IMR-90 (cell line): ENCODE data around the gene GPR82. TPM values are rescaled to one million over a fixed set of nuclear protein-coding genes. Genes with fewer than 3 reads are reported as not detected.

Source experiments
- ATAC-seq: fragments of 200-7000 bp; cut with Tn5 transposase; 2 replicates; pipeline ENCODE4 v1.9.1; 2020; ENCODE audit warnings: low read depth, mild to moderate bottlenecking, moderate library complexity
- BruUV-seq: library from RNA; stranded (reverse); fragments of 400-500 nt; replicated peaks from 2 replicates; lab custom pipeline; 2021; lab: Mats Ljungman, UMichigan
- CTCF ChIA-PET: fragments of 300-600 bp; formaldehyde crosslinking; extraction: SDS; loops from one replicate; lab custom pipeline; 2021; ENCODE audit warnings: antibody characterized with exemption; lab: Yijun Ruan, JAX
- POLR2A ChIA-PET: fragments of 300-600 bp; sonication (Branson Sonifier 250); formaldehyde crosslinking; loops from one replicate; lab custom pipeline; 2022; ENCODE audit warnings: antibody characterized with exemption; ENCODE audit not compliant: unreplicated experiment; lab: Charles Lee
- DNase-seq: peaks from one replicate; pipeline ENCODE4 v3.0.0; 2013
- H2AFZ ChIP-seq: replicated peaks from 2 replicates; pipeline ENCODE3; 2013; ENCODE audit warnings: low read length, mild to moderate bottlenecking; ENCODE audit not compliant: poor library complexity
- H2AK5ac ChIP-seq: 2 replicates; pipeline ENCODE4 v1.6.1; 2013; ENCODE audit warnings: low read depth, low read length, inconsistent platforms
- H2AK9ac ChIP-seq: replicated peaks from 2 replicates; pipeline ENCODE3; 2013; ENCODE audit warnings: mild to moderate bottlenecking, low read depth, low read length, moderate library complexity; ENCODE audit not compliant: poor library complexity
- H2BK120ac ChIP-seq: 2 replicates; pipeline ENCODE4 v1.6.1; 2013; ENCODE audit warnings: low read depth, low read length, inconsistent platforms
- H2BK15ac ChIP-seq: 3 replicates; pipeline ENCODE4 v1.6.1; 2013; ENCODE audit warnings: low read depth, low read length, inconsistent platforms
- H2BK20ac ChIP-seq: 2 replicates; pipeline ENCODE4 v1.6.1; 2013; ENCODE audit warnings: low read depth, mild to moderate bottlenecking, inconsistent platforms, low read length, moderate library complexity
- H2BK5ac ChIP-seq: 2 replicates; pipeline ENCODE4 v1.6.1; 2013; ENCODE audit warnings: mild to moderate bottlenecking, low read depth, low read length, inconsistent platforms; ENCODE audit not compliant: poor library complexity, severe bottlenecking
- H3K14ac ChIP-seq: replicated peaks from 2 replicates; pipeline ENCODE4 v1.6.1; 2013; ENCODE audit warnings: low read depth, low read length, inconsistent platforms
- H3K18ac ChIP-seq: 2 replicates; pipeline ENCODE4 v1.6.1; 2013; ENCODE audit warnings: low read depth, low read length, control low read depth
- H3K23ac ChIP-seq: 2 replicates; pipeline ENCODE4 v1.6.1; 2013; ENCODE audit warnings: low read depth, low read length, inconsistent platforms
- H3K27ac ChIP-seq: 2 replicates; pipeline ENCODE4 v1.5.1; 2013; ENCODE audit warnings: mild to moderate bottlenecking, control low read depth, low read length; ENCODE audit not compliant: insufficient read depth
- H3K27me3 ChIP-seq: 2 replicates; pipeline ENCODE4 v1.6.1; 2013; ENCODE audit warnings: low read length; ENCODE audit not compliant: control insufficient read depth, insufficient read depth
- H3K36me3 ChIP-seq: 2 replicates; pipeline ENCODE4 v1.6.1; 2013; ENCODE audit warnings: low read length, mixed read lengths; ENCODE audit not compliant: control insufficient read depth, insufficient read depth
- H3K4ac ChIP-seq: 2 replicates; pipeline ENCODE4 v1.6.1; 2013; ENCODE audit warnings: low read depth, low read length, inconsistent platforms
- H3K4me1 ChIP-seq: 2 replicates; pipeline ENCODE4 v1.6.1; 2013; ENCODE audit warnings: low read length, mixed read lengths; ENCODE audit not compliant: control insufficient read depth, insufficient read depth
- H3K4me2 ChIP-seq: 2 replicates; pipeline ENCODE4 v1.6.1; 2013; ENCODE audit warnings: low read depth, mild to moderate bottlenecking, control low read depth, low read length, moderate library complexity
- H3K4me3 ChIP-seq: 2 replicates; pipeline ENCODE4 v1.5.1; 2013; ENCODE audit warnings: low read depth, mild to moderate bottlenecking, control low read depth, low read length, moderate library complexity; ENCODE audit not compliant: insufficient read depth
- H3K56ac ChIP-seq: 2 replicates; pipeline ENCODE4 v1.6.1; 2013; ENCODE audit warnings: low read length, inconsistent platforms; ENCODE audit not compliant: insufficient read depth; ENCODE audit errors: extremely low read depth
- H3K79me1 ChIP-seq, 2 experiments: 2 replicates each; pipeline ENCODE4 v1.6.1; 2013; ENCODE audit warnings: low read length in 2 of 2, inconsistent platforms in 1 of 2, low read depth in 1 of 2
- H3K9ac ChIP-seq: 2 replicates; pipeline ENCODE4 v1.6.1; 2013; ENCODE audit warnings: low read depth, low read length, control low read depth
- H3K9me1 ChIP-seq: 2 replicates; pipeline ENCODE4 v1.6.1; 2013; ENCODE audit warnings: low read length, inconsistent platforms; ENCODE audit not compliant: insufficient read depth
- H3K9me3 ChIP-seq: 2 replicates; pipeline ENCODE4 v1.6.1; 2013; ENCODE audit warnings: low read length; ENCODE audit not compliant: control insufficient read depth, insufficient read depth
- H4K20me1 ChIP-seq: 2 replicates; pipeline ENCODE4 v1.6.1; 2013; ENCODE audit warnings: low read length, inconsistent platforms; ENCODE audit not compliant: insufficient read depth
- H4K5ac ChIP-seq: 2 replicates; pipeline ENCODE4 v1.6.1; 2013; ENCODE audit warnings: mild to moderate bottlenecking, low read depth, low read length, control low read depth
- H4K8ac ChIP-seq, 2 experiments: 2 replicates each; pipeline ENCODE4 v1.6.1; 2013; ENCODE audit warnings: low read depth in 2 of 2, low read length in 2 of 2, control low read depth in 1 of 2, inconsistent platforms in 1 of 2
- H4K91ac ChIP-seq: 2 replicates; pipeline ENCODE4 v1.6.1; 2013; ENCODE audit warnings: low read depth, low read length, inconsistent platforms; ENCODE audit not compliant: insufficient read depth
- BHLHE40 ChIP-seq: fragments of 150-350 bp; IDR thresholded peaks from 2 replicates; pipeline ENCODE4 v1.6.1; 2016; ENCODE audit warnings: mild to moderate bottlenecking, low read depth, low read length
- CEBPB ChIP-seq: IDR thresholded peaks from 2 replicates; pipeline ENCODE4 v1.6.1; 2012; ENCODE audit warnings: low read depth, low read length, improper control_type of control experiment
- CHD1 ChIP-seq: IDR thresholded peaks from 2 replicates; pipeline ENCODE4 v1.6.1; 2012; ENCODE audit warnings: low read depth, low read length, improper control_type of control experiment
- CTCF ChIP-seq: conservative IDR thresholded peaks from 2 replicates; pipeline ENCODE4 v1.5.1; 2012; ENCODE audit warnings: mild to moderate bottlenecking, low read depth, low read length, improper control_type of control experiment
- ELK1 ChIP-seq: fragments of 150-350 bp; IDR thresholded peaks from 2 replicates; pipeline ENCODE4 v1.6.1; 2016; ENCODE audit warnings: low read depth, mild to moderate bottlenecking, low read length, moderate library complexity, borderline replicate concordance
- FOS ChIP-seq: fragments of 150-350 bp; IDR thresholded peaks from 2 replicates; pipeline ENCODE4 v1.6.1; 2016; ENCODE audit warnings: low read depth, low read length
- MAFK ChIP-seq: IDR thresholded peaks from 2 replicates; pipeline ENCODE4 v1.6.1; 2012; ENCODE audit warnings: low read depth, low read length, improper control_type of control experiment
- MAZ ChIP-seq: IDR thresholded peaks from 2 replicates; pipeline ENCODE4 v1.6.1; 2012; ENCODE audit warnings: low read depth, mild to moderate bottlenecking, low read length, improper control_type of control experiment, moderate library complexity, borderline replicate concordance
- MXI1 ChIP-seq: IDR thresholded peaks from 2 replicates; pipeline ENCODE4 v1.6.1; 2012; ENCODE audit warnings: low read depth, mild to moderate bottlenecking, low read length, moderate library complexity, borderline replicate concordance
- NFE2L2 ChIP-seq: fragments of 150-350 bp; IDR thresholded peaks from 2 replicates; pipeline ENCODE4 v1.6.1; 2016; ENCODE audit warnings: low read depth, mild to moderate bottlenecking, low read length
- POLR2A ChIP-seq: IDR thresholded peaks from 2 replicates; pipeline ENCODE4 v1.6.1; 2012; ENCODE audit warnings: mild to moderate bottlenecking, low read depth, low read length
- RAD21 ChIP-seq: IDR thresholded peaks from 2 replicates; pipeline ENCODE4 v1.6.1; 2012; ENCODE audit warnings: low read length, improper control_type of control experiment
- RCOR1 ChIP-seq: IDR thresholded peaks from 2 replicates; pipeline ENCODE4 v1.6.1; 2012; ENCODE audit warnings: mild to moderate bottlenecking, low read length, improper control_type of control experiment; ENCODE audit not compliant: insufficient replicate concordance
- RFX5 ChIP-seq: IDR thresholded peaks from 2 replicates; pipeline ENCODE4 v1.8.0; 2012; ENCODE audit warnings: low read depth, mild to moderate bottlenecking, low read length, moderate library complexity
- SMC3 ChIP-seq: fragments of 150-350 bp; IDR thresholded peaks from 2 replicates; pipeline ENCODE4 v1.6.1; 2016; ENCODE audit warnings: low read depth, mild to moderate bottlenecking, antibody characterized with exemption, low read length, moderate library complexity
- USF2 ChIP-seq: fragments of 150-350 bp; IDR thresholded peaks from 2 replicates; pipeline ENCODE4 v1.6.1; 2017; ENCODE audit warnings: mild to moderate bottlenecking, antibody characterized with exemption, low read length, low read depth
- WGBS, 2 experiments: methylation state at CpG; one replicate each; pipeline versions ENCODE4 v1.1.5 to v1.1.7; 2013; ENCODE audit warnings: missing lambda C conversion rate in 2 of 2; ENCODE audit not compliant: insufficient read length in 1 of 2; ENCODE audit errors: extremely low coverage in 2 of 2; 5-methylcytosine and 5-hydroxymethylcytosine counted together
- dilution Hi-C: fragments of 300-500 bp; cut with HindIII; formaldehyde crosslinking; loops from one replicate; pipeline ENCODE4 v1.14.3; 2018; ENCODE audit warnings: low sequenced_read_pairs; ENCODE audit not compliant: unreplicated experiment
- in situ Hi-C: fragments of 300-500 bp; cut with MboI; formaldehyde crosslinking; loops from 3 replicates; pipeline ENCODE4 v1.14.3; 2019; ENCODE audit warnings: low sequenced_read_pairs, inconsistent platforms, mixed read lengths
- intact Hi-C: fragments of 100-400 bp; cut with micrococcal nuclease; formaldehyde crosslinking; loops from 2 replicates; pipeline ENCODE4 v1.10.0; 2022
- polyA plus RNA-seq, 3 experiments: library from polyadenylated mRNA; depleted of rRNA; stranded (reverse); fragments of >200 nt; gene quantifications; 2 replicates each; pipeline ENCODE4 v1.2.3, GENCODE V29; 2012; ENCODE audit warnings: low replicate concordance in 1 of 3
- total RNA-seq: library from RNA; depleted of rRNA; stranded (reverse); fragments of >200 nt; gene quantifications from 2 replicates; pipeline ENCODE4 v1.2.3, GENCODE V29; 2012

GPR82 gene
- total and polyA plus RNA-seq, 2 of the 4 experiments (the other 2 are of a cell fraction) = not detected

- in situ Hi-C loops = loop anchor here (25.0 kb wide), 1 partner anchor 473 kb away; no protein-coding TSS in a partner anchor
- Histone ChIP-seq H3K4me3 (no peak overlapping the region), H4K5ac (no peak overlapping the region), H3K27ac (no peak overlapping the region), H3K23ac (no peak overlapping the region), H3K79me1 (no peaks in the 10 kb centered on the region), H4K91ac (no peak overlapping the region), H3K9me3 (no peaks in the 10 kb centered on the region), H3K4me2 (no peak overlapping the region), H3K4ac (no peak overlapping the region), H3K9me1 (no peaks in the 10 kb centered on the region), H3K56ac (no peak overlapping the region), H3K36me3 (no peaks in the 10 kb centered on the region), H2BK120ac (no peak overlapping the region), H4K8ac (no peak overlapping the region), H2AK5ac (no peak overlapping the region), H3K18ac (no peak overlapping the region), H3K4me1 (no peaks in the 10 kb centered on the region), H3K9ac (no peak overlapping the region), H2BK20ac (no peak overlapping the region), H3K14ac (no peak overlapping the region), H2BK15ac (no peak overlapping the region), H3K27me3 (peaks cover 1% of the 10 kb centered on the region; the same call in 1 of the 2 replicates), H4K20me1 (no peaks in the 10 kb centered on the region), H2AFZ (no peak overlapping the region), H2AK9ac (no peak overlapping the region), H2BK5ac (no peak overlapping the region)
- ChIA-PET POLR2A (interaction anchor here (0.5 kb wide), 1 partner anchor 119 kb away, joined by 5 read pairs; no protein-coding TSS in a partner anchor), CTCF (interaction anchor here (1.5 to 1.7 kb wide), 3 partner anchors 10 to 201 kb away, joined by 4 to 9 read pairs (median 5); no protein-coding TSS in a partner anchor)
- BruUV-seq = no TSS peak
- TF ChIP-seq NFE2L2 = no peak
- peak; percentile 59 for TF ChIP-seq RAD21
- TF ChIP-seq SMC3 = peak; percentile 54
- no peak for TF ChIP-seq RFX5
- no peak for TF ChIP-seq FOS
- no peak for TF ChIP-seq CEBPB
- no peak for TF ChIP-seq CHD1
- no peak for TF ChIP-seq USF2
- no peak for TF ChIP-seq MAFK
- TF ChIP-seq RCOR1 = no peak
- no peak for TF ChIP-seq MXI1
- TF ChIP-seq MAZ = no peak
- TF ChIP-seq POLR2A = no peak
- no peak for TF ChIP-seq ELK1
- no peak for TF ChIP-seq BHLHE40
- TF ChIP-seq CTCF = peak; percentile 57
- intact Hi-C loops = loop anchor here (1.0 kb wide), 1 partner anchor 202 kb away; no protein-coding TSS in a partner anchor
- DNase-seq = peak; percentile 54
- dilution Hi-C loops = no loop called here
- ATAC-seq = no peak
- no CpG with 5 or more reads among the region's 3 CpGs for WGBS, 2 experiments
These were observed 35.8 kb downstream of the GPR82 start for GRCh38 chrX:41759817-41760216.
